Measurements from ENCODE around the gene RPP25L. TPM values are rescaled to one million over a fixed set of nuclear protein-coding genes. Genes with fewer than 3 reads are reported as not detected.
A peak's percentile ranks its signal among the peaks of the same experiment; 100 is the strongest.

The RPP25L gene
- total RNA-seq, 1 donor from 2014 or later = 24.5 TPM

DNA sequence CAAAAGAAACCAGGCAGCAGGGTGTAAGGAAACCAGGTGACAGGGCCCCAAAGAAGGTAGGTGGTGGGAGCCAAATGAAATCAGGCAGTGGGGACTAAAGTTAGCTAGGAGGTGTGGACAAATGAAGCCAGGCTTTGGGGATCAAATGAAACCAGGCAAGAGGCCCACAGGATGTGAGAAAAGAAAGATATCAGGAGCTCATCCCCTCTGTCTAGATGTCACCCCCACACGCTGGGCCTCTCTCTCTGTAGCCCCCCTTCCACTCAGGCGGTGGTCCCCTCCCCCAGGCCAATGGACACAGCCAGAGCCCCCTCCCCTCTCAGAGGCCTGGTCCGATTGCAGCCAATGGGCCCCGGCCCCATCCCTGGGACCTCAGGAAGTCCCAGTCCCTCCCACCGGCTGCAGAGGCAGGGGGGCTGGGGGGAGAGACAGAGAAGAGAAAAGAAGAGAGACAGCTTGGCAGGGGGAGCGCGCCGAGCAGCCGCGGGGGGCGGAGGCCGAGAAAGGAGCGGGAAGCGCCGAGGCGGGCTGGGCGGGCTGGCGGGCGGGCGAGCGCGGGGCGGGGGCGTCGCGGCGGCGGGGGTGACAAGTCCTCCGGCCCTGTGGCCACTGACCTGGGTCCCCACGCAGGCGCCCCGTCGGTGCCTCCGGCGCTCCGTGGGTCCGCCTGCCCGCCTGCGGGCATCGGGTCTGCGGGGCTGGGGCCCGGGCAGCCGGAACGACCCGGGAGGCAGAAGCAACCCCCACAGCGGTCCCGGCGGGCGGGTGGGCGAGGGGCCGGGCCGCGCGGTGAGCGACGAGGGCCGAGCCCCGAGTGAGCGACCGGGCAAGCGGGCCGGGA lies 34.3 kb downstream of the RPP25L start:
- no peaks in the 10 kb centered on the region for H3K36me3 Mint-ChIP-seq
- H3K27me3 Mint-ChIP-seq (ENCODE audit: low read depth) = peaks cover 69% of the 10 kb centered on the region
- no peaks in the 10 kb centered on the region for H3K9me3 Mint-ChIP-seq
- H3K4me3 Mint-ChIP-seq = peak overlapping the region; percentile 68
- H3K4me1 Mint-ChIP-seq = peaks cover 47% of the 10 kb centered on the region
- TF ChIP-seq, protein P1, sequence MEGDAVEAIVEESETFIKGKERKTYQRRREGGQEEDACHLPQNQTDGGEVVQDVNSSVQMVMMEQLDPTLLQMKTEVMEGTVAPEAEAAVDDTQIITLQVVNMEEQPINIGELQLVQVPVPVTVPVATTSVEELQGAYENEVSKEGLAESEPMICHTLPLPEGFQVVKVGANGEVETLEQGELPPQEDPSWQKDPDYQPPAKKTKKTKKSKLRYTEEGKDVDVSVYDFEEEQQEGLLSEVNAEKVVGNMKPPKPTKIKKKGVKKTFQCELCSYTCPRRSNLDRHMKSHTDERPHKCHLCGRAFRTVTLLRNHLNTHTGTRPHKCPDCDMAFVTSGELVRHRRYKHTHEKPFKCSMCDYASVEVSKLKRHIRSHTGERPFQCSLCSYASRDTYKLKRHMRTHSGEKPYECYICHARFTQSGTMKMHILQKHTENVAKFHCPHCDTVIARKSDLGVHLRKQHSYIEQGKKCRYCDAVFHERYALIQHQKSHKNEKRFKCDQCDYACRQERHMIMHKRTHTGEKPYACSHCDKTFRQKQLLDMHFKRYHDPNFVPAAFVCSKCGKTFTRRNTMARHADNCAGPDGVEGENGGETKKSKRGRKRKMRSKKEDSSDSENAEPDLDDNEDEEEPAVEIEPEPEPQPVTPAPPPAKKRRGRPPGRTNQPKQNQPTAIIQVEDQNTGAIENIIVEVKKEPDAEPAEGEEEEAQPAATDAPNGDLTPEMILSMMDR (IDR thresholded peaks at IDR 0.05; ENCODE audit: unreplicated experiment) = no peak
- no peak for DNase-seq (ENCODE audit: low spot score in 2 of 2, unreplicated experiment in 2 of 2)
- peak overlapping the region; percentile 89 for H3K27ac Mint-ChIP-seq

DNA sequence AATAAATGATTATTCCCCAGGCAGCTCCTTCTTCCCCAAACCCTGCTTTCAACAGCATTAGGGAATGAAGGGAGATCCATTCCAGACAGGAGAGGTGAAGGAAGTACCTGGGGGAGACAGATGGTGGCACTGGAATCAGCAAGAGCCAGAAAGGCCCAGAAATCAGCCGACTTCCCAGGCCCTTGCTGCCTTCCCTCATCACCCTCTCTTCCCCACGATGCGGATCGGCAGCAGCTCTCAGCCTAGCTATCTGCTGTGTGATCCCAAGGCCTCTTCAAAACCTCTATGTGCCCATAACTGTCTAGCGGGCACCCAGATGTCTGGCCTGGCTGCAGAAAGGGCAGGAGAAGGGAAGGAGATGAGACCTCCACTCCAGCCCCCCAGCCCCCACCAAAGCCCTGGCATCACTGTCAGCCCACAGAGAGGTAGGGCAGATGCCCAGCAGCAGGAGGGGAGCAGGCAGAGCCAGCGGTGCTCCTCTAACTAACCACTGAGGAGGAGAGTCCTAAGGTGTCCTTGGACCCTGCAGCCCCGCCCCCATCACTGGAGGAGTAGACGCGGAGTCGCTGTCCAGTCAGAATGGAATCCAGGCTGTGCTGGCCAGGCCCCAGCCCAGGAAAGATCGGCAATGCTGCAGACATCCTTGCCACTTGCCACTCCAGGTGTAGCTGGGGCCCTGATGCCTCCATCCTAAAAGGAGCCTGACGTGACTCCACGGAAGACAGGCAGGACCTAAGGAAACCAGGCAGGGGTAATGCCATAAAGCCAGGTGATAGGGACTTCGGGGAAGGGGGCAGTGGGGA lies 35.1 kb downstream of the RPP25L start:
- Mint-ChIP-seq H3K4me1 (peaks cover 44% of the 10 kb centered on the region), H3K36me3 (no peaks in the 10 kb centered on the region), H3K27me3 (ENCODE audit: low read depth) (peaks cover 62% of the 10 kb centered on the region), H3K9me3 (no peaks in the 10 kb centered on the region), H3K27ac (peak overlapping the region; percentile 89), H3K4me3 (peak overlapping the region; percentile 68)
- TF ChIP-seq, protein P1 (IDR thresholded peaks at IDR 0.05; ENCODE audit: unreplicated experiment) = no peak
- DNase-seq (ENCODE audit: low spot score in 2 of 2, unreplicated experiment in 2 of 2) = no peak

DNA sequence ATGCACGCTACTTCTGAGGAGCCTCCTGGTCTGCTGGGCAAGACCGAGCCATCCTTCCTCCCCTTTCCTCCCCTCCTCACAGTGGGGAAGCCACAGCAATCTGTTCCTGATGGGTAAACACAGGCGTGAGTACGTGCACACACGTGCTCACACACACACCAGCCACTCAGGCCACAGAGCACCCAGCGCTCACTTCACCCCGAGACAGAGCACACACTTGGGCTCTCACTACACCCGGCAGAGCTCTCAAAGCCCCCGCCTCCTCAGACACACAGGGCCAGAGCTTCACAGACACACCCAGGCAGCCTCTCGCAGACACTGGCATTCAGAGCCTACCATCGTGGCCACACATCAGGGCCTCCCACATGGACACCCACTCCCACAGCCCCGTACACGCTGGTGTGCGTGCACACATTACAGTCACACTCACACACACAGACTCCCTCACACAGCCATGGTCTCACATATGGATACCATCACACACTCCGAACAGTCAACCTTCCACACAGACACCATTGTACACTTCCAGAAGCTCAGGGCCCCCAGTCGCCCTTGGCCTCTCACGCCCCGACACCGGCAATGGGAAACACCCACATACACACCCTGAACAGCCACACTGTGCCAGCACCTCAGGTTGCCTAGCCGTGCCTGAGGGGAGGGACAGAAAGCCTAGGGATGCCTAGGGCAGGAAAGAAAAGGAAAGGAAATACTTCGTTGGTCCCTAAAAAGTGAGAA lies 35.9 kb downstream of the RPP25L start:
- TF ChIP-seq, protein P1 (IDR thresholded peaks at IDR 0.05; ENCODE audit: unreplicated experiment) = no peak

DNA sequence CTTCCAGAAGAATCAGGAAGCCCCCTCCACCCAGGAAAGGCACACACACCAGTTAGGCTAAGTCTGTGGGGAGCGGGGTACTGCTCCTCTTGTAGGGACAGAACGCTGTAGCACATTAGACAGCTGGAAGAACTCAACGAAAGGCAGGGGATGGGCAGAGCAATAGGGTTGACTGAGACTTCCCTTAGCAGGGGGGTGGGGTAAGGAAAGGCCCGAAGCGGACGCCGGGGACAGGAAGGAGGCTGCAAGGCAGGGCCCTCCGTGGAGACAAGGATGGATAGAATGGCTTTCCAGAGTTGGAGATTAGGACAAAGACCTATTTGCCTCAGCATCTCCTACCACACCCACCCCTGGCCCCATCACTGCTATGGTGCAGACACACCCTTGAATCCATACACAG lies 36.7 kb downstream of the RPP25L start:
- Mint-ChIP-seq H3K27me3 (ENCODE audit: low read depth) (peaks cover 49% of the 10 kb centered on the region), H3K4me3 (no peak overlapping the region), H3K9me3 (no peaks in the 10 kb centered on the region), H3K36me3 (no peaks in the 10 kb centered on the region), H3K4me1 (peaks cover 51% of the 10 kb centered on the region), H3K27ac (no peak overlapping the region)
- TF ChIP-seq, protein P1 (IDR thresholded peaks at IDR 0.05; ENCODE audit: unreplicated experiment) = no peak
- DNase-seq (ENCODE audit: low spot score in 2 of 2, unreplicated experiment in 2 of 2) = no peak

More for the DNA sequence above, 35.9 kb downstream of the RPP25L start:
- Mint-ChIP-seq H3K27me3 (ENCODE audit: low read depth) (peaks cover 57% of the 10 kb centered on the region), H3K27ac (peak overlapping the region; percentile 44), H3K9me3 (no peaks in the 10 kb centered on the region), H3K4me3 (peak overlapping the region; percentile 4), H3K4me1 (peaks cover 51% of the 10 kb centered on the region), H3K36me3 (no peaks in the 10 kb centered on the region)
- DNase-seq (ENCODE audit: low spot score in 2 of 2, unreplicated experiment in 2 of 2) = no peak

DNA sequence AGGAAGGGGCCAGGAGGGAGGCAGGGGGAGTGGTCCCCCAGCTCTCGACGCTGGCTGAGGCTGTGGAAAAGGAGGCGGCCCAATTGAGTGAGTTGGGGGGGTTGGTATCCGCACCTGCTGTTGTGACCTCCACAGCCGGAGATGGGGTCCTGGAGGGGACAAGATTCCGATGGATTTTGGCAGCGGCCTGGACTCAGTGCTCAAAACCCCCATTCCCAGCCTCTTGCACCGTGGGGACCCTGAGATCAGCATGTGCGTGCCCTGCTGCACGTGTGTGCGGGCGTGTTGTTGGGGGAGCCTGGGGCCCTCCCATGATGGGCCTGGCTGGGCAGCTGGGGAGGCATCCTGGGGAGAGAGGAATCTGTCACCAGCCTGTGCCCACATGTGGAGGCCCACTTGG lies 37.3 kb downstream of the RPP25L start:
- H3K9me3 Mint-ChIP-seq = no peaks in the 10 kb centered on the region
- TF ChIP-seq, protein P1 (IDR thresholded peaks at IDR 0.05; ENCODE audit: unreplicated experiment) = no peak
- H3K4me1 Mint-ChIP-seq = peaks cover 52% of the 10 kb centered on the region
- H3K27ac Mint-ChIP-seq = no peak overlapping the region
- no peak overlapping the region for H3K4me3 Mint-ChIP-seq
- DNase-seq (ENCODE audit: low spot score in 2 of 2, unreplicated experiment in 2 of 2) = no peak
- no peaks in the 10 kb centered on the region for H3K36me3 Mint-ChIP-seq
- H3K27me3 Mint-ChIP-seq (ENCODE audit: low read depth) = peaks cover 47% of the 10 kb centered on the region

Data from mesothelial cell of epicardium (in vitro differentiated cells).